Measurements from ENCODE around the gene NFATC2IP.
"Not testable (repeated sequence)": the region's sequence is repeated elsewhere in the genome, so short reads cannot be mapped to it uniquely, and the experiment has no call there.

Gene NFATC2IP

DNA sequence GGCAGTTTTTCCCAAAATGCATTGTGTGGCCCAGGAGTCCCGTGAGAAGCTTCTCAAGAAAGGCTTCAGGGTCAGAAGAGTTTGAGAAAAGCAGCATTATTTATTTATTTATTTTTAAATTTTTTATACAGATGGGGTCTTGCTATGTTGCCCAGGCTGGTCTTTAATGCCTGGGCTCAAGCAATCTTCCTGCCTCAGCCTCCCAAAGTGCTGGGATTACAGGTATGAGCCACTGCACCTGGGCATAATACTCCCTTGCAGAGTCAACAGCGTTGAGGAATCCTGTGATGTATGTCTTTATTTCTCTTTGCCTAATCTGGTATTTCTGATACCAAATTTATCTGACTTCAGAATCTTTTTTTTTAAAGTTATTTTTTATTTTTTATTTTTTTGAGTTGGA lies 49.3 kb downstream of the NFATC2IP start:
- DNase-seq: no peak

DNA sequence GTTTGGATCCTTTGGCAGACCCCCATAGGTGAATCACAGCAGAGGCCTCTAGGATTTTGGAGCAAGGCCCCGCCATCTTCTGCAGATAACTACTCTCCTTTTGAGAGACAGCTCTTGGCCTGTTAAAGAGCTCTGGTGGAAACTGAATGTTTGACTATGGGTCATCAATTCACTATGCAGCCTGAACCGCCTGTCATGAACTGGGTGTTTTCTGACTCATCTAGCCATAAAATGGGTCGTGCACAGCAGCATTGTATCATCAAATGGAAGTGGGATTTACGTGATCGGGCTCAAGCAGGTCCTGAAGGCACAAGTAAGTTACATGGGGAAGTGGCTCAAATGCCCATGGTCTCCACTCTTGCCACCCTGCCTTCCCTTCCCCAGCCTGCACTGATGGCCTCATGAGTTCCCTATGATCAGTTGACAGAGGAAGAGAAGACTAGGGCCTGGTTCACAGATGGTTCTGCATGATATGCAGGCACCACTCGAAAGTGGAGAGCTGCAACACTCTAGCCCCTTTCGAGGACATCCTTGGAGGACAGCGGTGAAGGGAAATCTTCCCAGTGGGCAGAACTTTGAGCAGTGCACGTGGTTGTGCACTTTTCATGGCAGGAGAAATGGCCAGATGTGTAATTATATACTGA lies 53.9 kb downstream of the NFATC2IP start:
- DNase-seq: not testable (repeated sequence)

DNA sequence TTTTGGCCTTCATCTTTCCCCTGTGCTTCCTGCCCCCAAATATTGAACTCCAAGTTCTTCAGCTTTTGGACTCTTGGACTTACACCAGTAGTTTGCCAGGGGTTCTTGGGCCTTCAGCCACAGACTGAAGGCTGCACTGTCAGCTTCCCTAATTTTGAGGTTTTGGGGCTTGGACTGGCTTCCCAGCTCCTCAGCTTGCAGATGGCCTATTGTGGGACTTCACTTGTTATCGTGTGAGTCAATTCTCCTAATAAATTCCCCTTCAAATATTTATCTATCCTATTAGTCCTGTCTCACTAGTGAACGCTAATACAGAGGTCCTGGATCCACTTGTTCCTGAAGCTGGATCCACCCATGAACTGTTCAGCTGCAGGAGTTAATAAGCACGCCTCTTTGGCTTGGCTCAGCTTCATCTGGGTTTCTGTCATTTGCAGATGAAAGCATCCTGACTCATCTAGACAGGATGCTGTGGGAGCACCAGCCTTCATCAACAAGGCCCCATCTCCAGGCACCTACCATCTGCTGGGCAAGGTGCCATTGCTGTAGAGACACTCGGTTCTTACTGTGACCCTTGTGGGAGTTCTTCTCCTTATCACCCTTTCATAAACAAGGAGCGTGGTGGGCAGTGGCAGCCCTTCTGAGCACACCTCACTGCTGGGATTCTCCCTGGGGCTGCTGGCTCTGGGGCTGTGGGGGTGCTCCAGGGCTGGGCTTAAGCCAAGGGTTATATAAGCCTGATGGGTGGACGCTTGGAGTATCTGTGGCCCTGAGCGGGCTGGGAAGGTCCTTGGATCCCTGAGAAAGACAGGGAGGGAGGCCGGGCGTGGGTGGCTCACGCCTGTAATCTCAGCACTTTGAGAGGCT lies 57.2 kb downstream of the NFATC2IP start:
- DNase-seq: no peak

DNA sequence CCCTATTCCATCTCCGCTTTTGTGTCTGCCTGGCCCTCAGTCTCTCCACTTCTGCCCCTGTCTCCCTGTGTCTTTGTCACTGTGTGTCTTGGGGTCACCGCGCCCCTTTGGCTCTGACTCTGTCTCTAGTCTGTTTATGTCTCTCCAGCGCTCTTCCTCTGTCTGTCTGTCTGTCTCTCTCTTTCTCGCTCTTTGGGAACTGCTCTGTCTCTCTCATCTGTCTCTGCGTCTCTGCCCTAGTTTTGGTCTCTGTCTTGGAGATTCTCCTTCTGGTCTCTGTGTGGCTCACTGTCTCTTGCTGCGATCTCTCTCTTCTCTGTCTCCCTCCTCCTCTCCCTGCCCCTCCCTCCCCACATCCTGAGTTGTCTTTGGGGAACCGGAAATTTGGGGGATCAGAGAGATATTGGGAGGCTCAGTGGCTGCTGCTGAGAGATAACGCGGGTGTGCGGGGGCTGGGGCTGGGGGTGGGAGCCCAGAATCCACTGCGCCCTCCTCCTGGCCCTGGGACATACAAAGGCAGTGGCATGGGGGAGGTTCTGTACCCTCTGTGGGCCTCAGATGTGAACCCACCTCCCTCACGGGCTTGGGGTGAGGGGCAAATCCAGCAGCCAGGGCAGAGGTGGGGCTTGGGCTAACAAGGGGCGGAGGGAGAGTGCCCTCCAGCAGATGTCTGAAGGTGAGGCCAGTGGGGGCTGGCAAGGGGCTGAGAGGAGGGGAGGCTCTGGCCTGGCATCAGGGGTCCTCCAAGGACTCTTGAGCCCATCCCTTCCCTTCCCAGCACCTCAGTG lies 58.5 kb downstream of the NFATC2IP start:
- no peak for DNase-seq

DNA sequence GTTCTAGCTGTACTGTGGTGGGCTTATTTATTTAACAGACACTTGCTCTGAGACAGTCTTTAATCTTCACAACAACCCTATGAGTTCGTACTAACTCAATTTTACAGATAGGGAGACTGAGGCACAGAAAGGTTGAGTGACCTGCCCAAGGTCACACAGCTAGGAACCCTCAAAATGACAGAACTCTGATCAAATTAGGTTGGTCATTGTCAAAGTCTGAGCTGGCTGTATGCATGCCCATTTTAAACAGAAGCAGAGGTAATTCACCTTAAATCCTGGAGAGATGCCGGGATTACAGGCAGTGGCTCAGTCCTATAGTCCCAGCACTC lies 59.1 kb downstream of the NFATC2IP start:
- DNase-seq: no peak

DNA sequence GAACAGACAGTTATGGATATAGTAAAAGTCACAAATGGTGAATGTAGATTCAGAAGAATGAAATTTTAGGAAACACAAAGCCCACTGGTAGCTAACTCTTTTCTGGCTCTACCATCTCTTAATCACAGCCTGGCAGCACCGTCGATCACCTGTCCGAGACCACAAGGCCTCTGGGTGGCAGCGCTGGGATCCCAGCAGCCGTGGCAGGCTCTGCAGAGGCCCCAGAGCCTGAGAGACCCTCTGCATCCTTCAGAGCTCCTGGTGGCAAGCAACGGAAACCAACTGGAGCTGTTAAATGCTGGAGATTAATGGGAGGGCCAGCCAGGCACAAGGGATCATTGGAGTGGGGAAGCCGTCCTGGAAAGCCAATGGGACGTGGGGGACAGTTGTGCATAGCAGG lies 60.4 kb downstream of the NFATC2IP start:
- DNase-seq: no peak

DNA sequence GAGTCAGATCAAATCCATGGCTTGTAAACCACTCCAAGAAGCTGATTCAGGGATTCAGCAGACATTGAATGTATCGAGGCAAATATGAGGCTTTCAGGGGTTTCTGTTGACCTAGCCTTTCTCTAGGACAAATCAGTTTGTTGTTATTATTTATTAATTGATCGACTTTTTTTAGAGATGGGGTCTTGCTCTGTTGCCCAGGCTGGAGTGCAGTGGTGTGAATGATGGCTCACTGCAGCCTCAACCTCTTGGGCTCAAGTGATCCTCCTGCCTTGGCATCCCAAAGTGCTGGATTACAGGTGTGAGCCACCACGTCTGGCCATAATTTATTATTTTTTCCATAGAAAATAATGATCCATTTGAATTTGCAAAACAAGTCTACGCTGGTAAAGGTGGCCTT lies 61.1 kb downstream of the NFATC2IP start:
- no peak for DNase-seq

DNA sequence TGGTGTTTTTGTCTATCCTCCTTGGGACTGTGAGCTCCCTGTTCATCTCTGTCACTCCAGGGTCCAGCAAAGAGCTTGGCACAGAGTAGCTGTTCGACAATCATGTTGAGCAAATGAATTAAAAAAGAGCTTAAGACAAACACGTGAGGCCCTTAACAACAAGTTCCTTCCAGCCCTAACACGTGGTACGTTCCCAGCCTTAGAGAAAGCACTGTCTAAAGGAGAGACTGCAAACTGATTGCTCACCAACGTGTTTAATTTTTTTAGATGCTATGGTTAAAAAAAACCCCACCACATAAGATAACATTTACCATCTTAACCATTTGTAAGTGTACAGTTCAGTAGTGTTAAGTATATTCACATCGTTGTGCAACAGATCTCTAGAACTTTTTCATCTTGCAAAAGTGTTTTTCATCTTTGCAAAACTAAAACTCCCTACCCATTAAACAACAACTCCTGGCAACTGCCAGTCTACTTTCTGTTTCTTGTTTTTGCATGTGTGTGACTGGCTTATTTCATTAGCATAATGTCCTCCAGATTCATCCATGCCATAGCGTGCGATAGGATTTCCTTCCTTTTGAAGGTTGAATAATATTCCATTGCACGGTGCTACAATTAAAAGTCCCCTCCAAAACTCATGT lies 62.3 kb downstream of the NFATC2IP start:
- no peak for DNase-seq

DNA sequence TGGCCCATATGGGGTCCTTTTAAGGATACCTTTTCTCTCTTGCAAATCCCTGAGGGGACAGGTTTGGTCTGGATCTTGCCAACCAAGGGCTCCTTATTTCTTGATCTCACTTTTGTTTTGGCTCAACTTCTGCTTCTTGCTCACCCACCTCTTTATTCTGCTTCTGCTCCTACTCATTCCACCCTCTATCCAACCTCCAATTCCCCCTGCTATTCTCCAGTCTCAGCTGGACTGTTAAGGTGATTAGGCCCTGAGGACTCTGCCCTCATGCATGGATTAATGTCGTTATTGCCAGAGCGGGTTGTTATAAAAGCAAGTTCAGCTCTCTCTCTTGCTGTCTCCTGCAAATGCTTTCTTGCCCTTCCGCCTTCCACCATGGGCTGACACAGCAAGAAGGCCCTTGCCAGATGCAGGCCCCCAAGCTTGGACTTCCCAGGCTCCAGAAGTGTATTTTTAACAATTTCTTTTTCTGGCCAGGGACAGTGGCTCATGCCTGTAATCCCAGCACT lies 63.9 kb downstream of the NFATC2IP start:
- no peak for DNase-seq

All from retina (tissue), 1 donor.